ENCODE results near the gene TFR2. TPM values are rescaled to one million over a fixed set of nuclear protein-coding genes. Genes with fewer than 3 reads are reported as not detected.
A peak's percentile ranks its signal among the peaks of the same experiment; 100 is the strongest.

Gene TFR2
- total RNA-seq, 4 donors from 2014 or later = 0.60 to 0.68 (median 0.64) TPM; not detected in 1

DNA sequence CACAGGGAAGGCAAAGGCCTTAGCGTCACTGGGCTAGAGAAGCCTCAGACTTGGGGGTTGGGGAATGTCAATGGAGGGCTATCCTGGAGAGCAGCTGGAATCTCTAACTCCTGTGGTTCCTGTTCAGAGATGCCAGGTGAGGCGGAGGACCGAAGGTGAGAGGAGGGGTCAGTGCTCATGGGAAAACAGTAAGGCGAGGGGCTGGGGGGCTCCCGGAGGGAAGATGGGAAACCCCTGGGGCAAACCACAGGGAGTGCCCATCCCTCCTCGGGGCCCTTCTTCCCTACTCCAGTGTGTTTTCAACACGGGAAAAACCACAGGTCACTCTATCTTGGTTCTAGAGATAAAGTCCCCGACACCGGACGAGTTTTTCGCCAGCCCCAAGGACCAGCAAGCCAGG is 58.7 kb downstream of the TFR2 start:
- peaks cover 0 to 27% (median 12%) of the 10 kb centered on the region in 4 donors for H3K36me3 ChIP-seq
- peak overlapping the region in 1 of 4 donors; percentile 100 for H3K4me3 ChIP-seq
- H3K27ac ChIP-seq = peak overlapping the region in 3 of 4 donors; percentile 98 to 99 (median 99)
- no peak for DNase-seq
- H3K9me3 ChIP-seq = no peaks in the 10 kb centered on the region
- H3K4me1 ChIP-seq = peaks cover 9 to 40% (median 33%) of the 10 kb centered on the region in 4 donors
- intact Hi-C loops (cut with DNase I; ENCODE audit: low total_unique reads) = loop anchor here (5.0 kb wide), 1 partner anchor 90 kb away; the partner anchor contains the start of gene GNB2
- WGBS, 2 donors (ENCODE audit: low coverage in 1 of 2) = 73% methylated on average over 11 of the region's 11 CpGs; no CpG with 5 or more reads in 1 of the 2 donors
- in situ Hi-C loops (cut with MboI; ENCODE audit: low pct_ligation_motif_present in 1 of 4, low pct_unique_long_range_greater_than_20kb in 1 of 4, low sequenced_read_pairs in 3 of 4) = loop anchor here in 2 of 4 donors (10.0 to 25.0 kb wide), 2 partner anchors 92 to 105 kb away; partner anchors contain the start of genes GIGYF1 (in 1 of the 2) and GNB2 (in 1 of the 2)
- TF ChIP-seq POLR2AphosphoS5 (IDR thresholded peaks at IDR 0.05) (no peak), EP300 (IDR thresholded peaks at IDR 0.05; ENCODE audit: low read depth) (no peak), POLR2A (IDR thresholded peaks at IDR 0.05) (no peak)
- TF ChIP-seq, protein P1, sequence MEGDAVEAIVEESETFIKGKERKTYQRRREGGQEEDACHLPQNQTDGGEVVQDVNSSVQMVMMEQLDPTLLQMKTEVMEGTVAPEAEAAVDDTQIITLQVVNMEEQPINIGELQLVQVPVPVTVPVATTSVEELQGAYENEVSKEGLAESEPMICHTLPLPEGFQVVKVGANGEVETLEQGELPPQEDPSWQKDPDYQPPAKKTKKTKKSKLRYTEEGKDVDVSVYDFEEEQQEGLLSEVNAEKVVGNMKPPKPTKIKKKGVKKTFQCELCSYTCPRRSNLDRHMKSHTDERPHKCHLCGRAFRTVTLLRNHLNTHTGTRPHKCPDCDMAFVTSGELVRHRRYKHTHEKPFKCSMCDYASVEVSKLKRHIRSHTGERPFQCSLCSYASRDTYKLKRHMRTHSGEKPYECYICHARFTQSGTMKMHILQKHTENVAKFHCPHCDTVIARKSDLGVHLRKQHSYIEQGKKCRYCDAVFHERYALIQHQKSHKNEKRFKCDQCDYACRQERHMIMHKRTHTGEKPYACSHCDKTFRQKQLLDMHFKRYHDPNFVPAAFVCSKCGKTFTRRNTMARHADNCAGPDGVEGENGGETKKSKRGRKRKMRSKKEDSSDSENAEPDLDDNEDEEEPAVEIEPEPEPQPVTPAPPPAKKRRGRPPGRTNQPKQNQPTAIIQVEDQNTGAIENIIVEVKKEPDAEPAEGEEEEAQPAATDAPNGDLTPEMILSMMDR (IDR thresholded peaks at IDR 0.05) = no peak
- no peaks in the 10 kb centered on the region for H3K27me3 ChIP-seq

DNA sequence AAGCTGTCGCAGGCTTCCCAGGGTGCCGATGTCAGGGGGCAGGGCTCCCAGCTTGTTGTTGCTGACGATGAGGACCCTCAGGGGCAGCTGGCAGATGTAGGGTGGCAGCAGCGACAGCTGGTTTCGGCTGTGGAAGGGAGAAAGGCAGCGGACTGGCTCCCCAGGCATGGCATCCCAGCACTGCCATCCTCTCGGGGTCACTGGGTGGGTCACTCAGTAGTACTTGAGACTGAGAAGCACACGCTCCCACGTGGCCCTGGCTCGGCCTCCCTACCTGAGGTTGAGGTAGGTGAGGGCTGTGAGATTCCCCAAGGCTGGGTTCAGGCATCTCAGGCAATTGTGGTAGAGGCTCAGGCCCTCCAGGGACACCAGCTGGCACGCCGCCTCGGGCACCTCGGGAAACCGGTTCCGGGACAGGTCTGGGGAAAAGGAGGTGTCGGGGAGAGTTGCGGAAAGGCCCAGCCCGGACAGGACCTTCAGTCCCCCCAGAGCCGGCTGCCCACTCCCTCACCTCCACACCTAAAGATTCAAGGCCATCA is 59.2 kb downstream of the TFR2 start:
- peak overlapping the region in 1 of 4 donors; percentile 99 for H3K27ac ChIP-seq
- DNase-seq = no peak
- H3K4me1 ChIP-seq = peaks cover 9 to 35% (median 30%) of the 10 kb centered on the region in 4 donors
- intact Hi-C loops (cut with DNase I; ENCODE audit: low total_unique reads) = loop anchor here (5.0 kb wide), 1 partner anchor 90 kb away; the partner anchor contains the start of gene GNB2
- TF ChIP-seq POLR2AphosphoS5 (IDR thresholded peaks at IDR 0.05) (no peak), EP300 (IDR thresholded peaks at IDR 0.05; ENCODE audit: low read depth) (no peak), POLR2A (IDR thresholded peaks at IDR 0.05) (no peak)
- TF ChIP-seq, protein P1 (IDR thresholded peaks at IDR 0.05) = no peak
- in situ Hi-C loops (cut with MboI; ENCODE audit: low pct_ligation_motif_present in 1 of 4, low pct_unique_long_range_greater_than_20kb in 1 of 4, low sequenced_read_pairs in 3 of 4) = loop anchor here in 2 of 4 donors (10.0 to 25.0 kb wide), 2 partner anchors 93 to 105 kb away; partner anchors contain the start of genes GIGYF1 (in 1 of the 2) and GNB2 (in 1 of the 2)
- no peak overlapping the region for H3K4me3 ChIP-seq
- 80% methylated on average over 20 of the region's 20 CpGs; no CpG with 5 or more reads in 1 of the 2 donors for WGBS, 2 donors (ENCODE audit: low coverage in 1 of 2)
- peaks cover 0 to 33% (median 14%) of the 10 kb centered on the region in 4 donors for H3K36me3 ChIP-seq
- H3K27me3 ChIP-seq = no peaks in the 10 kb centered on the region
- H3K9me3 ChIP-seq = no peaks in the 10 kb centered on the region

DNA sequence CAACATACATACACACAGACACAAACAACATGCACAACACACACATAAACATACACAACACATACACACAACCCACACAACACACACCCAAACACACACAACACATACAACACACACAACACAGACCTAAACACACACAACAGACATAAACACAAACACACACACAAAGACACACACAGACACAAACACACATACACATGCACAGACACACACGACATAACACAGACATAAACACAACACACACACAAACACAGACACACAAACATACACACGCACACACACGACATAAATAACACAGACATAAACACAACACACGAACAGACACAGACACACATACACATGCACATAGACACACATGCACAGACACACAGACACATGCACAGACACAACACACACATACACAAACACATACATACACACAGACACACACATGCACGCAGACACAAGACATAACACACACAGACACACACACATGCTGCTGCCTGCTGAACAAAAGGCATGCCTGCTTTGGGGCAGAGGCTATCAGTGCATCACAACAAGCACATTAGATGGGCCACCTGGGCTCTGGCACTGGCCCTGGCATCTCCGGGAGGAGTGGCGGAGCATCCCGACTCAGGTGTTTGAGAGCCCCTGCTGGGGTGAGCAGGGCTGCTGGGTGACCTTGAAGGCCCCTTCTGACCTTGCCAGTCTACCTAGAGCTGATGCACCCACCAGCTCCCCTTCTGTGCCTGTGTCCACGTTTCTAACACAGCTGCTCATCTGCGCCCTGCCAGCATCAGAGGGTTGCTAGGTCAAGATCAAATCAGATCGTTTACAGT is 60.7 kb downstream of the TFR2 start:
- no peak for DNase-seq
- TF ChIP-seq POLR2AphosphoS5 (IDR thresholded peaks at IDR 0.05) (no peak), POLR2A (IDR thresholded peaks at IDR 0.05) (no peak), EP300 (IDR thresholded peaks at IDR 0.05; ENCODE audit: low read depth) (no peak)
- TF ChIP-seq, protein P1 (IDR thresholded peaks at IDR 0.05) = no peak
- H3K4me1 ChIP-seq = peaks cover 9 to 31% (median 27%) of the 10 kb centered on the region in 4 donors
- intact Hi-C loops (cut with DNase I; ENCODE audit: low total_unique reads) = loop anchor here (5.0 kb wide), 1 partner anchor 92 kb away; the partner anchor contains the start of gene GNB2
- in situ Hi-C loops (cut with MboI; ENCODE audit: low pct_ligation_motif_present in 1 of 4, low pct_unique_long_range_greater_than_20kb in 1 of 4, low sequenced_read_pairs in 3 of 4) = loop anchor here in 2 of 4 donors (10.0 to 25.0 kb wide), 2 partner anchors 94 to 107 kb away; partner anchors contain the start of genes GIGYF1 (in 1 of the 2) and GNB2 (in 1 of the 2)
- no peak overlapping the region for H3K4me3 ChIP-seq
- 80% methylated on average over 1 to 9 of the region's 11 CpGs for WGBS, 2 donors (ENCODE audit: low coverage in 1 of 2)
- H3K27me3 ChIP-seq = no peaks in the 10 kb centered on the region
- H3K36me3 ChIP-seq = peaks cover 0 to 46% (median 16%) of the 10 kb centered on the region in 4 donors
- no peak overlapping the region for H3K27ac ChIP-seq
- H3K9me3 ChIP-seq = no peaks in the 10 kb centered on the region
